ENCODE measurements around the gene ZNF208. TPM values are rescaled to one million over a fixed set of nuclear protein-coding genes. Genes with fewer than 3 reads are reported as not detected.
"Not testable (repeated sequence)": the region's sequence is repeated elsewhere in the genome, so short reads cannot be mapped to it uniquely, and the experiment has no call there.

Gene ZNF208
- total RNA-seq, 1 donor = 3.1 TPM

DNA sequence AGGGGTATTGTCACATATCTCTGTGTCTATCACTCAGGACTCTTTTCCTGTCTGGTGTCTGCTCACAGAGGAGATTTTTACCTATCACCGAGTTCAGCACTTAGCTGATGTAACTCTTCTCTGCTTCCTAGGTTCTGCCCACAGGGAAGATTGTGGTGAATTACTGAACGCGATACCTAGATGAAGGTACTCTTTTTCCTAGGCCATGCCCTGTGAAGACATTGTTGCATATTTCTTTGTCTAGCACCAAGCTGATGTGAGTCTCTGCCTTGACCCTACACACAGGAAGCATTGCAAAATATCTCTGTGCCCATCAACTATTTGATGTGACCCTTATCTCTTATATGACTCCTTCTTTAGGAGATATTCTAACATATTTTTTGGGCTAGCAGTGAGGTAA is 102.7 kb downstream of the ZNF208 start:
- H3K9me3 ChIP-seq (ENCODE audit: low read depth, low read length) = peaks cover 4% of the 10 kb centered on the region
- H3K4me3 ChIP-seq (ENCODE audit: low read length) = no peak overlapping the region
- no peaks in the 10 kb centered on the region for H3K27me3 ChIP-seq (ENCODE audit: insufficient read depth, low read length)
- no peaks in the 10 kb centered on the region for H3K4me1 ChIP-seq (ENCODE audit: insufficient read depth, low read length)

DNA sequence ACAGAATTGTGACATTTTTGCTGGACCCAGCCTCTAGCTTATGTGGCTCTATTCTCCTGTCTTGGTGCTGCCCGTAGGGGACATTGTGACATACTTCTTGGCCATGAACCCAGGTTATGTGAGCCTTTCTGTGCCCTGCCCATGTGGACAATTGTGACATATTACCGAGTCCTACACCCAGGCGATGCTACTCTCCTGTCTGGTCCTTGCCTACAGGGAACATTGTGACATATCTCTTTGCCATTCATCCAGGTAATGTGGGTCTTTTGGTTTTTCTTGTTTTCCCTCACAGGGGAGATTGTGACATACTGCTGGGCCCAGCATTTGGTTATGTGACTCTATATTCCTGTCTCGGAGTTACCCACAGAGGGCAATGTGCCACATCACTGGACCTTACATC is 103.2 kb downstream of the ZNF208 start:
- Histone ChIP-seq H3K27me3 (ENCODE audit: insufficient read depth, low read length) (no peaks in the 10 kb centered on the region), H3K4me1 (ENCODE audit: insufficient read depth, low read length) (no peaks in the 10 kb centered on the region), H3K9me3 (ENCODE audit: low read depth, low read length) (peaks cover 4% of the 10 kb centered on the region), H3K4me3 (ENCODE audit: low read length) (no peak overlapping the region)

DNA sequence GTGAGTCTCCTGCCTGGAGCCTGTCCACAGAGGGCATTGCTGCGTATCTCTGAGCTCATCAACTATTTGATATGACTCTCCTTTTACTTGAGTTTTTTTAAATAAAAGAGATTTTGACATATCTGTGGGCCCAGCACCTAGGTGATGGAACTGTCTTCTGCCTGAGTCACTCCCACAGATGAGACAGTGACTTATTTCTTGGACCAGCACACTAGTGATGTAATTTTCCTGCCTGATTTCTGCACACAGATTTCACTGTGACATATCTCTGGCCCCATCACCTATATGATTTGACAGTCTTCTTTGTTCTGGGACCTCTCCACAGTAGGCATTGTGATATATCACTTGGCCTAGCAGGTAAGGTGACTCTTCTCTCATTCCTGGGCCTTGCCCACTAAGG is 108.2 kb downstream of the ZNF208 start:
- Histone ChIP-seq H3K4me3 (ENCODE audit: low read length) (no peak overlapping the region), H3K27me3 (ENCODE audit: insufficient read depth, low read length) (no peaks in the 10 kb centered on the region), H3K9me3 (ENCODE audit: low read depth, low read length) (peaks cover 4% of the 10 kb centered on the region), H3K4me1 (ENCODE audit: insufficient read depth, low read length) (no peaks in the 10 kb centered on the region)

DNA sequence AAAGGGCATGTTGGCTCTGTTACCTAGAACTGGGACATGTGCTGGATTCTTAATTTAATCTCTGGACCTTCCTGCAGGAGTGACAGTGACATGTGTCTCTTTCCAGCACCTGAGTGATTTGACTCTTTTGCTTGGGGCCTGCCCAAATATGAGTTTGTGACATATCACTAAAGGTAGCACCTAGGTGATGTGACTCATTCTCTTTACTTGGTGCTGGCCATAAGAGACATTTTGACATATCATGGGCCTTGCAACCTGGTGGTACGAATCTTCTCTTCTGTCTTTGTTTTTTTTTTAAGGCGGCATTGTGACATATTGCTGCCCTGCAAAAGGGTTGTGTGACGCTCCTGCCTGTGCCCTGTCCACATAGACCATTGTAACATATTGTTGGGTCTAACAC is 108.9 kb downstream of the ZNF208 start:
- Histone ChIP-seq H3K4me3 (ENCODE audit: low read length) (no peak overlapping the region), H3K27me3 (ENCODE audit: insufficient read depth, low read length) (no peaks in the 10 kb centered on the region), H3K4me1 (ENCODE audit: insufficient read depth, low read length) (no peaks in the 10 kb centered on the region), H3K9me3 (ENCODE audit: low read depth, low read length) (peaks cover 4% of the 10 kb centered on the region)

DNA sequence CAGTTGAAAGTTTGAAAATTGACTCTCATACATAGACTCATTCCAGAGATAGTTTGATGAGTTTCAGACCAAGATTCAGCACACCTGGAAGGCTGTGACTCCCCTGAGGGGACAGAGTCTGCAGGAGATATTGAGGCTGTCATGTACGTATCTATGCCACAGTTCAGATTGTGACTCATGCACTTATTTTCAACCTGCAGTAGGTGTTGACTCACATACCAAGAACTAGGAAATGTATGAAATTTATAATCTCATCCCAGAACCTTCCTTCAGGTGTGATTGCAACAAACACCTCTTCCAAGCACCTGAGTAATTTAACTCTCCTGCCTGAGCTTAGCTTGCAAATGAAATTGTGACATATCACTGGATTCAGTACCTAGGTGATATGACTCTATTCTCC is 110.3 kb downstream of the ZNF208 start:
- Histone ChIP-seq H3K4me1 (ENCODE audit: insufficient read depth, low read length) (no peaks in the 10 kb centered on the region), H3K27me3 (ENCODE audit: insufficient read depth, low read length) (no peaks in the 10 kb centered on the region), H3K4me3 (ENCODE audit: low read length) (no peak overlapping the region), H3K9me3 (ENCODE audit: low read depth, low read length) (peaks cover under 1% of the 10 kb centered on the region)

DNA sequence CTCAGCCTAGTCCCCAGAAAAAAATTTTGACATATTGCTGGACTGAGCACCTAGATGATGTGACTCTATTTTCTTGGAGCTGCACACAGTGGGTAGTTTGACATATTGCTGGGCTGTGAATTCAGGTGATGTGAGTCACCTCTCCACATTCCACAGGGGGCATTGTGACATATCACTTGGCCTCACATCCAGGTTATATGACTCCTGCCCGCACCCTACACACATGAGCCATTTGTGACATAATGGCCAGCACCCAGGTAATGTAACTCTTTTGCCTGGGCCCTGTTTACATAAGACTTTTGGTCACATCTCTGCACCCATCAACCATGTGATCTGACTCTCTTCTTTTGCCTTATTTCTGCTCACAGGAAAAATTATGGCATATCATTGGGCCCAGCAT is 119.7 kb downstream of the ZNF208 start:
- H3K27me3 ChIP-seq (ENCODE audit: insufficient read depth, low read length) = no peaks in the 10 kb centered on the region
- H3K4me1 ChIP-seq (ENCODE audit: insufficient read depth, low read length) = no peaks in the 10 kb centered on the region
- H3K9me3 ChIP-seq (ENCODE audit: low read depth, low read length) = no peaks in the 10 kb centered on the region
- no peak overlapping the region for H3K4me3 ChIP-seq (ENCODE audit: low read length)

DNA sequence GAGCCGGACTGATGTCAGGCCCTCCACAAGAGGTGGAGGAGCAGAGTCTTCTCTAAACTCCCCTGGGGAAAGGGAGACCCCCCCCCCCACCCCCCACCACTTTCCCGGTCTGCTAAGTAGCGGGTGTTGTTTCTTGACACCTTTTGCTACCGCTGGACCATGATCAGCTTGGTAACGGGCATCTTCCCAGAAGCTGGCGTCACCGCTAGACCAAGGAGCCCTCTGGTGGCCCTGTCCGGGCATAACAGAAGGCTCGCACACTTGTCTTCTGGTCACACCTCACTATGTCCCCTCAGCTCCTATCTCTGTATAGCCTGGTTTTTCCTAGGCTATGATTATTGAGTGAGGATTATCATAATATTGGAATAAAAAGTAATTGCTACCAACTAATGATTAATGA is 120.7 kb downstream of the ZNF208 start:
- not testable (repeated sequence) for H3K4me1 ChIP-seq (ENCODE audit: insufficient read depth, low read length); H3K4me3 ChIP-seq (ENCODE audit: low read length); H3K9me3 ChIP-seq (ENCODE audit: low read depth, low read length); H3K27me3 ChIP-seq (ENCODE audit: insufficient read depth, low read length)

DNA sequence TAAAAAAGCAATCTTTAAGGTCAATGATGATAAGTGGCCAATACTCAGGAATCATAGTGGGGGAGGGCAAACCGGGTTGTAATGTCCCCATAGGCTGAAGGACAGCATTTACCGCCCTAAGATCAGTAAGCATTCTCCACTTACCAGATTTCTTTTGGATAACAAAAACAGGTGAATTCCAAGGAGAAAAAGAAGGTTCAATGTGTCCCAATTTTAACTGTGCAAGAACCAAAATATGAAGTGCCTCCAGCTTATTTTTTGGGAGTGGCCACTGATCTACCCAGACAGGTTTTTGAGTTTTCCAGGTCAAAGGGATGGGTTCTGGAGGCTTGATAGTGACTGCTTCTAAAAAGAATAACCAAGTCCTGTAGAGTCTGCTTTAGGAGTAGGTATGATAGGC is 125.2 kb downstream of the ZNF208 start:
- H3K9me3 ChIP-seq (ENCODE audit: low read depth, low read length); H3K4me3 ChIP-seq (ENCODE audit: low read length); H3K27me3 ChIP-seq (ENCODE audit: insufficient read depth, low read length); H3K4me1 ChIP-seq (ENCODE audit: insufficient read depth, low read length): not testable (repeated sequence)

DNA sequence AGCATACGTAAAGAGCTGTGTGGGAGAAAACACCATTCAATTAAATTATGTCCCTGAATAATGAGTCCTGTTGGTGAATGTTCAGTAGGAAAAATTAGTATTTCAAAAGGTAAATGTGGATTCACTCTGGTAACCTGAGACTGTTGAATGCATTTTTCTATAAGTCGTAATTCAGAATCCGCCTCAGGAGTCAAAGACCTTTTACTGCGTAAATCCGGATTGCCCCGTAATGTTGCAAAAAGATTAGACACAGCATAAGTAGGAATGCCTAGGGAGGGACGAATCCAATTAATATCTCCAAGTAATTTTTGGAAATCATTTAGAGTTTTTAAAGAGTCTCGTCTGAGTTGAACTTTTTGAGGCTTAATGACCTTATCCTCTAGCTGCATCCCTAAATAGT is 126.0 kb downstream of the ZNF208 start:
- H3K27me3 ChIP-seq (ENCODE audit: insufficient read depth, low read length); H3K4me1 ChIP-seq (ENCODE audit: insufficient read depth, low read length); H3K4me3 ChIP-seq (ENCODE audit: low read length); H3K9me3 ChIP-seq (ENCODE audit: low read depth, low read length): not testable (repeated sequence)

DNA sequence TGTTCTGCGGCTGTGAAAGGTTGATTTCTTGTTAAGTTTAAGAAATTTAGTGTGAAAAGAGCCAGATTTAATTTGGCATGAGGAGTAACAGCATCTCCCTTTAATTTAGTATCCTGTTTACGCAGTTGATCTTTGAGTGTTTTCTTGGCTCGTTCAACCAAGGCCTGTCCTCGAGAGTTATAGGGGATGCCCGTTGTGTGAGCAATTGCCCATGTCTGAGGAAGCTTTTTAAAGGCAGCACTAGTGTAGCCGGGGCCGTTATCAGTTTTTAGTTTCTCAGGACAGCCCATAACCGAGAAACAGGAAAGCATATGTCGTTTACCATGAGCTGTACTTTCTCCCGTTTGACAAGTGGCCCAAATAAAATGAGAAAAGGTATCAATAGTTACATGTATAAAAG is 127.2 kb downstream of the ZNF208 start:
- no peaks in the 10 kb centered on the region for H3K9me3 ChIP-seq (ENCODE audit: low read depth, low read length)
- H3K27me3 ChIP-seq (ENCODE audit: insufficient read depth, low read length) = no peaks in the 10 kb centered on the region
- no peaks in the 10 kb centered on the region for H3K4me1 ChIP-seq (ENCODE audit: insufficient read depth, low read length)
- no peak overlapping the region for H3K4me3 ChIP-seq (ENCODE audit: low read length)

Other genes starting within 250 kb of the ZNF208 start
- 14.1 TPM for gene ZNF100, start 243.4 kb downstream of the ZNF208 start, total RNA-seq
- 32.0 TPM for gene ZNF43, start 174.8 kb downstream of the ZNF208 start, total RNA-seq
- 1.9 TPM for gene ZNF257, start 41.5 kb upstream of the ZNF208 start, total RNA-seq
- gene ZNF676, start 186.0 kb upstream of the ZNF208 start, total RNA-seq = 0.10 TPM

All from mononuclear cell (primary cell).